Endothelial cell of umbilical vein (primary cell): ENCODE results near the gene CDH23.

Experiments
- EZH2 ChIP-seq: IDR thresholded peaks from 2 replicates; pipeline ENCODE4 v1.6.1; 2012; ENCODE audit warnings: borderline replicate concordance, low read depth, mild to moderate bottlenecking, moderate library complexity, low read length, inconsistent platforms; ENCODE audit not compliant: severe bottlenecking
- FOS ChIP-seq: IDR thresholded peaks from 2 replicates; pipeline ENCODE4 v1.6.1; 2011; ENCODE audit warnings: mild to moderate bottlenecking, low read length, moderate library complexity, borderline replicate concordance; ENCODE audit not compliant: insufficient read depth
- GATA2 ChIP-seq: IDR thresholded peaks from 2 replicates; pipeline ENCODE4 v1.7.0; 2011; ENCODE audit warnings: low read depth, mild to moderate bottlenecking, moderate library complexity, mixed read lengths, low read length; ENCODE audit not compliant: insufficient read length, insufficient read depth
- JUN ChIP-seq: IDR thresholded peaks from 2 replicates; pipeline ENCODE4 v1.6.1; 2011; ENCODE audit warnings: borderline replicate concordance, low read depth; ENCODE audit not compliant: insufficient read length, insufficient read depth
- MYC ChIP-seq: IDR thresholded peaks from one replicate; pipeline ENCODE4 v1.6.1; 2011; ENCODE audit warnings: mild to moderate bottlenecking, low read depth, low read length
- POLR2A ChIP-seq: IDR thresholded peaks from 2 replicates; pipeline ENCODE4 v1.6.1; 2012; ENCODE audit warnings: low read depth, mild to moderate bottlenecking, control low read depth, low read length
- POLR2AphosphoS5 ChIP-seq: IDR thresholded peaks from 2 replicates; pipeline ENCODE4 v1.6.1; 2012; ENCODE audit warnings: low read depth, mild to moderate bottlenecking, control low read depth, low read length, moderate library complexity; ENCODE audit not compliant: insufficient read depth
- TF ChIP-seq, protein P1 (sequence below), 2 donors: IDR thresholded peaks; 1 replicate in 1 of 2; 2 replicates in 1 of 2; pipeline ENCODE4 v1.5.1; 2011; ENCODE audit warnings: low read length in 2 of 2, mild to moderate bottlenecking in 2 of 2, moderate library complexity in 2 of 2, control low read depth in 1 of 2, inconsistent platforms in 1 of 2, low read depth in 1 of 2; ENCODE audit not compliant: insufficient read depth in 1 of 2; ENCODE audit errors: extremely low read depth in 1 of 2
- TF ChIP-seq, protein P2 (sequence below): IDR thresholded peaks from 2 replicates; pipeline ENCODE4 v1.6.1; 2011; ENCODE audit not compliant: insufficient read depth, insufficient read length

DNA sequence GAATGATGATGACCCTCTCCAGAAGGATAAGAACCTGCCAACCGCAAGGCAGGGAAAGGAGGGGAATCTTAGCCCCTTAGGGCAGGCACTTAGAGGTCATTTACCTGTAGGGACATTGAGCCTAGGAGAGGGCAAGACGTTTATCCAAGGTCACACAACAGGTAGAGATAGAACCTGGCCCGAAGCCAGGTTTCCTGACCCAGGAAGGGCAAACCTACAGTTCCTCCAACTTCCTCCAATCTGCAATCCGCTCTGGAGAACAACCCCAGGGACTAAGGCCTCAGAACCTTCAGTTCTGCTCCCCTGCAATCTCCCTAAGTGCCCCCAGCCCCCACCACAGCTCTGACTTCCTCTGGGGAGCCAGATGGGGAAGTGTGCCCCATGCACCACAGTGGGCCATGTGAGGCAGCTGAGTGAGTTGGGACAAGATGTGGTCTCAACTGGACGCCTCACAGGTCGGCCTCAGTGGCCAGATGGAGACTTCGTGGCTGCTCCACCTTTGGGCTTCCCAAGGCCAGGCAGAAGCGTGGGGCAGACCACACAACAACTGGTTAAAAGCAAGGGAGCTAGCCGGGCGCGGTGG, 455.7 kb downstream of the CDH23 start:
- no peak for TF ChIP-seq GATA2
- TF ChIP-seq, protein P1, sequence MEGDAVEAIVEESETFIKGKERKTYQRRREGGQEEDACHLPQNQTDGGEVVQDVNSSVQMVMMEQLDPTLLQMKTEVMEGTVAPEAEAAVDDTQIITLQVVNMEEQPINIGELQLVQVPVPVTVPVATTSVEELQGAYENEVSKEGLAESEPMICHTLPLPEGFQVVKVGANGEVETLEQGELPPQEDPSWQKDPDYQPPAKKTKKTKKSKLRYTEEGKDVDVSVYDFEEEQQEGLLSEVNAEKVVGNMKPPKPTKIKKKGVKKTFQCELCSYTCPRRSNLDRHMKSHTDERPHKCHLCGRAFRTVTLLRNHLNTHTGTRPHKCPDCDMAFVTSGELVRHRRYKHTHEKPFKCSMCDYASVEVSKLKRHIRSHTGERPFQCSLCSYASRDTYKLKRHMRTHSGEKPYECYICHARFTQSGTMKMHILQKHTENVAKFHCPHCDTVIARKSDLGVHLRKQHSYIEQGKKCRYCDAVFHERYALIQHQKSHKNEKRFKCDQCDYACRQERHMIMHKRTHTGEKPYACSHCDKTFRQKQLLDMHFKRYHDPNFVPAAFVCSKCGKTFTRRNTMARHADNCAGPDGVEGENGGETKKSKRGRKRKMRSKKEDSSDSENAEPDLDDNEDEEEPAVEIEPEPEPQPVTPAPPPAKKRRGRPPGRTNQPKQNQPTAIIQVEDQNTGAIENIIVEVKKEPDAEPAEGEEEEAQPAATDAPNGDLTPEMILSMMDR (IDR thresholded peaks at IDR 0.05; ENCODE audit: extremely low read depth in 1 of 2, insufficient read depth in 1 of 2, low read depth in 1 of 2, low read length in 2 of 2) = no peak
- TF ChIP-seq POLR2AphosphoS5 = no peak
- TF ChIP-seq, protein P2, sequence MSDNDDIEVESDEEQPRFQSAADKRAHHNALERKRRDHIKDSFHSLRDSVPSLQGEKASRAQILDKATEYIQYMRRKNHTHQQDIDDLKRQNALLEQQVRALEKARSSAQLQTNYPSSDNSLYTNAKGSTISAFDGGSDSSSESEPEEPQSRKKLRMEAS = no peak
- TF ChIP-seq POLR2A = no peak
- TF ChIP-seq JUN = no peak
- no peak for TF ChIP-seq MYC
- TF ChIP-seq EZH2 = no peak
- no peak for TF ChIP-seq FOS
